Adipocyte (in vitro differentiated cells): Measurements from ENCODE around the gene KIFAP3.

Source experiments
- DNase-seq: peaks from one replicate; pipeline ENCODE4 v3.0.0-alpha.2; 2015; ENCODE audit warnings: low read depth
- H3K27me3 ChIP-seq: replicated peaks from 2 replicates; pipeline ENCODE4 v1.7.0; 2013; ENCODE audit warnings: mild to moderate bottlenecking, low read length, moderate library complexity; ENCODE audit not compliant: control insufficient read depth, insufficient read depth
- H3K36me3 ChIP-seq: 2 replicates; pipeline ENCODE4 v1.7.0; 2013; ENCODE audit warnings: low read length, mild to moderate bottlenecking, moderate library complexity; ENCODE audit not compliant: control insufficient read depth, insufficient read depth, severe bottlenecking
- H3K4me1 ChIP-seq: 2 replicates; pipeline ENCODE4 v1.7.0; 2013; ENCODE audit warnings: mild to moderate bottlenecking, low read length, moderate library complexity; ENCODE audit not compliant: control insufficient read depth, insufficient read depth
- H3K4me3 ChIP-seq: 2 replicates; pipeline ENCODE4 v1.7.0; 2013; ENCODE audit warnings: mild to moderate bottlenecking, low read length, moderate library complexity
- H3K9ac ChIP-seq: 2 replicates; pipeline ENCODE4 v1.7.0; 2013; ENCODE audit warnings: mild to moderate bottlenecking, low read length, moderate library complexity
- H3K9me3 ChIP-seq: 2 replicates; pipeline ENCODE4 v1.7.0; 2013; ENCODE audit warnings: mild to moderate bottlenecking, low read length, moderate library complexity; ENCODE audit not compliant: control insufficient read depth

The KIFAP3 gene

DNA sequence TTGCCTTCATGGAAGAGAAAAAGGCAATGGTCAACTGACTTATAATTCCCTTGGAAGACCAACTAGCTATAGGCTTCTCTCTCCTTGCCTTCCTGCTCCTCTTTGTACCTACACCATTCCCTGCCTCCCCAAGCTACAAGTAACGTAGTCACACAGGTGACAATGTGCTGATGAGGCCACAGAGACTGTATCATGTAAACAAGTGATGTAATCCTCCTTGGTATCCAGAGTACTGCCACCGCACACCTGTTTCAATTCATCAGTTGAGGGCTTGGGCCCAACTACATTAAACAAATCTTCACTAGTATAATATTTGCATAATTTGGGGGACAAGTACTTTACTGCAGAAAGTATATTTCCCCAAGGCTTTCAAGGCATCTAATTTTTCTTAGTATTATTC, 104.4 kb downstream of the KIFAP3 start:
- no peak overlapping the region for H3K9ac ChIP-seq
- H3K4me1 ChIP-seq = no peaks in the 10 kb centered on the region
- H3K9me3 ChIP-seq = no peaks in the 10 kb centered on the region
- H3K4me3 ChIP-seq = no peak overlapping the region
- peaks cover 11% of the 10 kb centered on the region for H3K36me3 ChIP-seq
- DNase-seq = no peak
- H3K27me3 ChIP-seq = no peaks in the 10 kb centered on the region

GRCh38 chr1:169968174-169968573, 106.3 kb downstream of the KIFAP3 start:
- no peak for DNase-seq

DNA sequence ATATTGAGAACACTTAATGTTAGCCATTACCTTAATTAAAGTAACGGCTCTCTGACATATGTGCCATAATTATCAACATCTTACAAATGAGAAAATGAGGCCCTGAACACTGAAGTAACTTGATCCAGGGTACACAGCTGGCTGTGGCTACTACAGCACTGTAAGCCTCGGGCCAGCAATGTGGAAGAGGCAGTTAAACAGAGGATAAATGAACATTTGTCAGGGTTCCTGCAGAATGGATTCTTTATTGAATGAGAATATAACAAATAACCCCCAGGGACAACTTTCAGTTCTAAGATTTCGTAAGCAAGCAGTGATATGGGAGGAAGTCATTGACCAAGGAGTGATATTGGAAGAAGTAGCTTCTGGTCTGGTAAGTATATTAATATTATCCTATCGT, 110.3 kb downstream of the KIFAP3 start:
- Histone ChIP-seq H3K27me3 (no peaks in the 10 kb centered on the region), H3K4me1 (no peaks in the 10 kb centered on the region), H3K4me3 (no peak overlapping the region), H3K9me3 (no peaks in the 10 kb centered on the region), H3K36me3 (no peaks in the 10 kb centered on the region), H3K9ac (no peak overlapping the region)
- DNase-seq = no peak

More at GRCh38 chr1:169968174-169968573, 106.3 kb downstream of the KIFAP3 start:
- H3K4me3 ChIP-seq = no peak overlapping the region
- H3K9me3 ChIP-seq = no peaks in the 10 kb centered on the region
- no peaks in the 10 kb centered on the region for H3K27me3 ChIP-seq
- H3K9ac ChIP-seq = no peak overlapping the region
- no peaks in the 10 kb centered on the region for H3K4me1 ChIP-seq
- peaks cover 11% of the 10 kb centered on the region for H3K36me3 ChIP-seq

- no peak overlapping the region for H3K4me3 ChIP-seq
- no peaks in the 10 kb centered on the region for H3K4me1 ChIP-seq
- no peak overlapping the region for H3K9ac ChIP-seq
- no peaks in the 10 kb centered on the region for H3K27me3 ChIP-seq
- no peaks in the 10 kb centered on the region for H3K36me3 ChIP-seq
- peak; percentile 47 for DNase-seq
- no peaks in the 10 kb centered on the region for H3K9me3 ChIP-seq
Observed at GRCh38 chr1:169959686-169960085, 114.8 kb downstream of the KIFAP3 start.

GRCh38 chr1:169958987-169959386, 115.5 kb downstream of the KIFAP3 start:
- H3K4me3 ChIP-seq = no peak overlapping the region
- DNase-seq = no peak
- H3K4me1 ChIP-seq = no peaks in the 10 kb centered on the region
- H3K9me3 ChIP-seq = no peaks in the 10 kb centered on the region
- no peak overlapping the region for H3K9ac ChIP-seq
- no peaks in the 10 kb centered on the region for H3K36me3 ChIP-seq
- H3K27me3 ChIP-seq = no peaks in the 10 kb centered on the region

DNA sequence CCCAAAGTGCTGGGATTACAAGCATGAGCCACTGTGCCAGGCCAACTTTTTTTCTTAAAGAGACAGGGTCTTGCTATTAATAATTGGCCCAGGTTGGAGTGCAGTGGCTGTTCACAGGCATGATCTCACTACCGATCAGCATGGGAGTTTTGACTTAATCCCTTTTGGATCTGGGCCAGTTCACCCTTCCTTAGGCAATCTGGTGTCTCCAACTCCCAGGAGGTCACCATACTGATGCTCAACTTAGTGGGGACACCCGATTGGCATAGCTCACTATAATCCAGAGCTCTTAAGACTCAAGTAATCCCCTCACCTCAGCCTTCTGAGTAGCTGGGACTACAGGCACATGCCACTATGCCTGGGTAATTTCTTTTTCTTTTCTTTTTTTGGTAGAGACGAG, 116.6 kb downstream of the KIFAP3 start:
- no peak for DNase-seq
- Histone ChIP-seq H3K36me3 (no peaks in the 10 kb centered on the region), H3K9ac (no peak overlapping the region)

GRCh38 chr1:169951108-169951507, 123.4 kb downstream of the KIFAP3 start:
- no peaks in the 10 kb centered on the region for H3K36me3 ChIP-seq
- no peaks in the 10 kb centered on the region for H3K9me3 ChIP-seq

More for the DNA sequence above, 116.6 kb downstream of the KIFAP3 start:
- H3K27me3 ChIP-seq = no peaks in the 10 kb centered on the region
- H3K4me3 ChIP-seq = no peak overlapping the region
- no peaks in the 10 kb centered on the region for H3K4me1 ChIP-seq
- no peaks in the 10 kb centered on the region for H3K9me3 ChIP-seq

GRCh38 chr1:169949139-169949538, 125.4 kb downstream of the KIFAP3 start:
- Histone ChIP-seq H3K4me3 (no peak overlapping the region), H3K9ac (no peak overlapping the region), H3K9me3 (no peaks in the 10 kb centered on the region), H3K27me3 (no peaks in the 10 kb centered on the region), H3K36me3 (peaks cover 5% of the 10 kb centered on the region), H3K4me1 (peaks cover 7% of the 10 kb centered on the region)
- DNase-seq = peak; percentile 70

More at GRCh38 chr1:169951108-169951507, 123.4 kb downstream of the KIFAP3 start:
- Histone ChIP-seq H3K4me1 (peaks cover 7% of the 10 kb centered on the region), H3K9ac (no peak overlapping the region), H3K4me3 (no peak overlapping the region), H3K27me3 (no peaks in the 10 kb centered on the region)
- DNase-seq = no peak

GRCh38 chr1:169946206-169946605, 128.3 kb downstream of the KIFAP3 start:
- H3K4me1 ChIP-seq = peaks cover 22% of the 10 kb centered on the region
- no peak overlapping the region for H3K4me3 ChIP-seq
- H3K36me3 ChIP-seq = peaks cover 10% of the 10 kb centered on the region
- H3K27me3 ChIP-seq = no peaks in the 10 kb centered on the region
- no peaks in the 10 kb centered on the region for H3K9me3 ChIP-seq
- no peak for DNase-seq
- no peak overlapping the region for H3K9ac ChIP-seq

DNA sequence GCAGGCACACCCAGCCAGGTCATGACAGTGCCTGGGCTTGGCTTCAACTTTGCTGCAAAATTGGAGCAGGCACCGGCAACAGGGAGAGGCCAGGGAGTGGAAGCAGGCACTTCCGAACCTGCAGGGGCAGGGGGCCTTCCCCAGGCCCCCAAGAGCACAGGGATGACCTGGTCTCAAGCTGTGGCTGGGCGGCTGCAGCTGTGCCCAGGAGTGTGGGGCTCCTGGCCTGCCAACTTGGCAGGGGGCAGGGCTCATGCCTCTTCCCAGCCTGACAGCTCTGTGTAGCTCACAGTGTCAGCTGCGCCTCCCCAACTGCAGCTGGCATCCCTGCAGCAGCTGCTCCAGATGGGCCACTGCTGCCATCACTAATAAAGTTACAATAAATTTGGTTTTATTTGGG, 129.3 kb downstream of the KIFAP3 start:
- no peaks in the 10 kb centered on the region for H3K27me3 ChIP-seq
- no peak overlapping the region for H3K9ac ChIP-seq
- H3K4me1 ChIP-seq = peaks cover 22% of the 10 kb centered on the region
- no peaks in the 10 kb centered on the region for H3K9me3 ChIP-seq
- no peak for DNase-seq
- H3K4me3 ChIP-seq = no peak overlapping the region
- H3K36me3 ChIP-seq = peaks cover 10% of the 10 kb centered on the region

GRCh38 chr1:169944621-169945020, 129.9 kb downstream of the KIFAP3 start:
- no peak overlapping the region for H3K4me3 ChIP-seq
- H3K36me3 ChIP-seq = peaks cover 10% of the 10 kb centered on the region
- peaks cover 21% of the 10 kb centered on the region for H3K4me1 ChIP-seq
- DNase-seq = no peak
- no peak overlapping the region for H3K9ac ChIP-seq
- no peaks in the 10 kb centered on the region for H3K9me3 ChIP-seq
- no peaks in the 10 kb centered on the region for H3K27me3 ChIP-seq

- Histone ChIP-seq H3K4me1 (peaks cover 16% of the 10 kb centered on the region), H3K9me3 (no peaks in the 10 kb centered on the region), H3K36me3 (peaks cover 10% of the 10 kb centered on the region), H3K9ac (no peak overlapping the region), H3K4me3 (no peak overlapping the region), H3K27me3 (no peaks in the 10 kb centered on the region)
- DNase-seq = no peak
Observed at GRCh38 chr1:169943963-169944526, 130.4 kb downstream of the KIFAP3 start.
